Liver (tissue), 9 donors: ENCODE measurements around the gene COG4. TPM values are rescaled to one million over a fixed set of nuclear protein-coding genes. Genes with fewer than 3 reads are reported as not detected.

ENCODE experiments used
- DNase-seq: peaks from one replicate; pipeline ENCODE4 v3.0.0-alpha.2; 2017; ENCODE audit warnings: low spot score
- H3K27ac ChIP-seq, 2 donors: one replicate each; pipeline ENCODE4 v1.7.0; 2013; ENCODE audit warnings: inconsistent platforms in 2 of 2, low read length in 2 of 2, control low read depth in 1 of 2, low read depth in 1 of 2, mild to moderate bottlenecking in 1 of 2
- H3K27me3 ChIP-seq, 4 donors: one replicate each; pipeline versions ENCODE4 v1.6.1 to v1.7.0; 2013; ENCODE audit warnings: low read length in 3 of 4, inconsistent platforms in 1 of 4, mild to moderate bottlenecking in 1 of 4, moderate library complexity in 1 of 4; ENCODE audit not compliant: control insufficient read depth in 4 of 4, insufficient read depth in 4 of 4
- H3K36me3 ChIP-seq, 4 donors: one replicate each; pipeline versions ENCODE4 v1.6.1 to v1.7.0; 2013; ENCODE audit warnings: low read length in 3 of 4, mild to moderate bottlenecking in 3 of 4, low read depth in 1 of 4, moderate library complexity in 1 of 4; ENCODE audit not compliant: control insufficient read depth in 4 of 4, insufficient read depth in 3 of 4
- H3K4me1 ChIP-seq, 4 donors: one replicate each; pipeline versions ENCODE4 v1.6.1 to v1.7.0; 2013; ENCODE audit warnings: low read length in 3 of 4, mild to moderate bottlenecking in 3 of 4, moderate library complexity in 1 of 4; ENCODE audit not compliant: control insufficient read depth in 4 of 4, insufficient read depth in 4 of 4
- H3K4me3 ChIP-seq, 3 donors: one replicate each; pipeline versions ENCODE4 v1.6.1 to v1.7.0; 2013; ENCODE audit warnings: low read length in 3 of 3, control low read depth in 1 of 3, low read depth in 1 of 3, mild to moderate bottlenecking in 1 of 3
- H3K9ac ChIP-seq, 2 donors: one replicate each; pipeline ENCODE4 v1.7.0; 2013; ENCODE audit warnings: low read length in 2 of 2, mild to moderate bottlenecking in 2 of 2, moderate library complexity in 2 of 2, control low read depth in 1 of 2, low read depth in 1 of 2
- H3K9me3 ChIP-seq, 4 donors: one replicate each; pipeline versions ENCODE4 v1.6.1 to v1.7.0; 2013; ENCODE audit warnings: low read length in 3 of 4; ENCODE audit not compliant: control insufficient read depth in 4 of 4
- EGR1 ChIP-seq, 2 donors: IDR thresholded peaks; 2 replicates each; pipeline ENCODE4 v1.6.1; 2016 to 2018; ENCODE audit warnings: antibody characterized with exemption in 2 of 2, low read depth in 2 of 2
- FOXA1 ChIP-seq: IDR thresholded peaks from 2 replicates; pipeline ENCODE4 v1.6.1; 2016; ENCODE audit warnings: antibody characterized with exemption
- FOXA2 ChIP-seq: IDR thresholded peaks from 2 replicates; pipeline ENCODE4 v1.6.1; 2016; ENCODE audit warnings: antibody characterized with exemption
- GABPA ChIP-seq, 2 donors: IDR thresholded peaks in 1 of 2; conservative IDR thresholded peaks in 1 of 2; 2 replicates each; pipeline ENCODE4 v1.6.1; 2016; ENCODE audit warnings: antibody characterized with exemption in 2 of 2, mild to moderate bottlenecking in 1 of 2, moderate library complexity in 1 of 2
- HNF4A ChIP-seq, 2 donors: conservative IDR thresholded peaks; 2 replicates each; pipeline ENCODE4 v1.6.1; 2016; ENCODE audit warnings: antibody characterized with exemption in 2 of 2, mild to moderate bottlenecking in 2 of 2
- HNF4G ChIP-seq: IDR thresholded peaks from 2 replicates; pipeline ENCODE4 v1.6.1; 2016; ENCODE audit warnings: antibody characterized with exemption
- JUND ChIP-seq, 2 donors: IDR thresholded peaks; 2 replicates each; pipeline ENCODE4 v1.6.1; 2016; ENCODE audit warnings: antibody characterized with exemption in 2 of 2
- MAX ChIP-seq: IDR thresholded peaks from 2 replicates; pipeline ENCODE4 v1.6.1; 2016; ENCODE audit warnings: antibody characterized with exemption
- NR2F2 ChIP-seq: IDR thresholded peaks from 2 replicates; pipeline ENCODE4 v1.6.1; 2016; ENCODE audit warnings: antibody characterized with exemption
- RAD21 ChIP-seq, 2 donors: IDR thresholded peaks; 2 replicates each; pipeline ENCODE4 v1.6.1; 2016; ENCODE audit warnings: antibody characterized with exemption in 2 of 2, mild to moderate bottlenecking in 2 of 2
- REST ChIP-seq: IDR thresholded peaks from 2 replicates; pipeline ENCODE4 v1.6.1; 2016; ENCODE audit warnings: antibody characterized with exemption, mild to moderate bottlenecking
- RXRA ChIP-seq, 2 donors: IDR thresholded peaks; 2 replicates each; pipeline ENCODE4 v1.6.1; 2017 to 2018; ENCODE audit warnings: antibody characterized with exemption in 2 of 2, mild to moderate bottlenecking in 1 of 2
- SP1 ChIP-seq: IDR thresholded peaks from 2 replicates; pipeline ENCODE4 v1.6.1; 2018; ENCODE audit warnings: antibody characterized with exemption, mild to moderate bottlenecking
- TAF1 ChIP-seq: conservative IDR thresholded peaks from 2 replicates; pipeline ENCODE4 v1.6.1; 2016; ENCODE audit warnings: antibody characterized with exemption, mild to moderate bottlenecking
- YY1 ChIP-seq: IDR thresholded peaks from 2 replicates; pipeline ENCODE4 v1.6.1; 2016; ENCODE audit warnings: antibody characterized with exemption, mild to moderate bottlenecking
- WGBS: extraction: QIAGEN DNeasy Blood & Tissue Kit; methylation state at CpG from one replicate; pipeline ENCODE4 v1.1.7; 2013; 5-methylcytosine and 5-hydroxymethylcytosine counted together
- polyA plus RNA-seq, 2 donors: library from polyadenylated mRNA; stranded (reverse) in 1 of 2; unstranded in 1 of 2; fragments of 200-250 nt in 1 of 2; fragments of >200 nt in 1 of 2; fragmentation: Nextera tagmentation in 1 of 2; extraction: Ambion mirVana in 1 of 2; gene quantifications; one replicate each; pipeline versions ENCODE4 v1.2.1 to v1.2.3, GENCODE V29; 2013 to 2015
- total RNA-seq, 2 donors: library from RNA; depleted of rRNA; stranded (reverse); fragments of >200 nt; gene quantifications; one replicate each; pipeline ENCODE4 v1.2.3, GENCODE V29; 2014
- TF ChIP-seq, protein P1 (sequence below): IDR thresholded peaks from 2 replicates; pipeline ENCODE4 v1.6.1; 2016; ENCODE audit warnings: antibody characterized with exemption
- TF ChIP-seq, protein P2 (sequence below): fragments of 150-350 bp; IDR thresholded peaks from 2 replicates; pipeline ENCODE4 v1.5.1; 2017; ENCODE audit warnings: improper control_type of control experiment, low read depth, low read length; ENCODE audit not compliant: missing input control
- TF ChIP-seq, protein P3 (sequence below): IDR thresholded peaks from 2 replicates; pipeline ENCODE4 v1.6.1; 2016; ENCODE audit warnings: antibody characterized with exemption
- donor health status: healthy.
- donor health status: healthy.
- donor health status: healthy.
- donor health status: healthy.
- donor health status: healthy.

Gene COG4
- total RNA-seq, result 10 to 100 TPM; 27.7 to 59.5 TPM
- polyA plus RNA-seq, result 10 to 100 TPM; 15.3 to 26.7 TPM

DNA sequence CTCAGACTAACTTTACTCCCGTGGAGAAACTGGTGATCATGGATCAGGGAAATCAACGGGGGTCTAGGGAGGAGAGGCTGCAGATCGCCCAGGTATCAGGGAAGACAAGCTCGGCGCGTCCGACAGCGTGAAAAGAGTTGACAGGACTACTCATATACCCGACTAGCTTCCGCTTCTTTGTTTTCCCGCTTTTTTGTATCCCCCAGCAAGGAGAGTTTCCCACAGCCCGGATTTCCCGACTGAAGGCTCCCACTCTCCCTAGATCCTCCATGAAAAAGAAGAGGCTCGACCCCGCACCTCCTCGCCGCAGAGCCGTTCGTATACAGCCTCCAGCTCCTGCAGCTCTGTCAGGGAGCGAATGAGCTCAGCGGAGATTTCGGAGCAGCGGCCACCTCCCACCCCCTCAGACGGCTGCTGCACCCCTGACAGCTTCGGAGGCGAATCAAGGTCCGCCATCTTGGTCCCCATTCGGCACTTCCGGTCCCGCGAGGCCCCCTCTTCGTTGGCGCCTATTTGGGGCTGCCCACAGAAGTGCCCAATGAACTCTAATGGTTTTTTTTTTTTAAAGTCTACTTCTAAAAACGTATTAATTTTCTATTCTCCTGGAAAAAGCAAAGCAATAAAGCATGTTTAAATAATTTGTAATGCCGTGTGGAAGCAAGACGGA lies at the start of gene COG4:
COG4 (minus strand) TSS at position 479 of the 667 bp plus-strand sequence; CDS start at position 468, 11 bp downstream.
- Histone ChIP-seq H3K27ac (peak within 1 kb of the TSS; percentile 81 to 92), H3K4me1 (peaks cover 1 to 30% (median 20%) of the 10 kb centered on the region in 4 donors), H3K9ac (peak within 1 kb of the TSS; percentile 97 to 100), H3K36me3 (peaks cover 2 to 11% (median 10%) of the 10 kb centered on the region in 4 donors), H3K9me3 (no peaks in the 10 kb centered on the region), H3K4me3 (peak within 1 kb of the TSS; percentile 85 to 100 (median 100)), H3K27me3 (no peaks in the 10 kb centered on the region)
- peak; percentile 88 for DNase-seq
- TF ChIP-seq MAX (no peak), JUND (IDR thresholded peaks at IDR 0.05) (peak in 1 of 2 donors; percentile 16), FOXA1 (no peak), GABPA (IDR thresholded peaks at IDR 0.05 in 1 of 2, conservative IDR thresholded peaks at IDR 0.05 in 1 of 2) (peak; percentile 64 to 92), NR2F2 (peak; percentile 37), HNF4G (no peak), EGR1 (IDR thresholded peaks at IDR 0.05; ENCODE audit: low read depth in 2 of 2) (peak in 1 of 2 donors; percentile 33), REST (no peak), RXRA (IDR thresholded peaks at IDR 0.05) (peak in 1 of 2 donors; percentile 32), HNF4A (conservative IDR thresholded peaks at IDR 0.05) (no peak), RAD21 (IDR thresholded peaks at IDR 0.05) (peak in 1 of 2 donors; percentile 29), SP1 (peak; percentile 30), FOXA2 (no peak), YY1 (peak; percentile 99), TAF1 (no peak)
- TF ChIP-seq, protein P1, sequence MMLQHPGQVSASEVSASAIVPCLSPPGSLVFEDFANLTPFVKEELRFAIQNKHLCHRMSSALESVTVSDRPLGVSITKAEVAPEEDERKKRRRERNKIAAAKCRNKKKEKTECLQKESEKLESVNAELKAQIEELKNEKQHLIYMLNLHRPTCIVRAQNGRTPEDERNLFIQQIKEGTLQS, result peak; percentile 41
- TF ChIP-seq, protein P2, sequence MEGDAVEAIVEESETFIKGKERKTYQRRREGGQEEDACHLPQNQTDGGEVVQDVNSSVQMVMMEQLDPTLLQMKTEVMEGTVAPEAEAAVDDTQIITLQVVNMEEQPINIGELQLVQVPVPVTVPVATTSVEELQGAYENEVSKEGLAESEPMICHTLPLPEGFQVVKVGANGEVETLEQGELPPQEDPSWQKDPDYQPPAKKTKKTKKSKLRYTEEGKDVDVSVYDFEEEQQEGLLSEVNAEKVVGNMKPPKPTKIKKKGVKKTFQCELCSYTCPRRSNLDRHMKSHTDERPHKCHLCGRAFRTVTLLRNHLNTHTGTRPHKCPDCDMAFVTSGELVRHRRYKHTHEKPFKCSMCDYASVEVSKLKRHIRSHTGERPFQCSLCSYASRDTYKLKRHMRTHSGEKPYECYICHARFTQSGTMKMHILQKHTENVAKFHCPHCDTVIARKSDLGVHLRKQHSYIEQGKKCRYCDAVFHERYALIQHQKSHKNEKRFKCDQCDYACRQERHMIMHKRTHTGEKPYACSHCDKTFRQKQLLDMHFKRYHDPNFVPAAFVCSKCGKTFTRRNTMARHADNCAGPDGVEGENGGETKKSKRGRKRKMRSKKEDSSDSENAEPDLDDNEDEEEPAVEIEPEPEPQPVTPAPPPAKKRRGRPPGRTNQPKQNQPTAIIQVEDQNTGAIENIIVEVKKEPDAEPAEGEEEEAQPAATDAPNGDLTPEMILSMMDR, result no peak
- TF ChIP-seq, protein P3, sequence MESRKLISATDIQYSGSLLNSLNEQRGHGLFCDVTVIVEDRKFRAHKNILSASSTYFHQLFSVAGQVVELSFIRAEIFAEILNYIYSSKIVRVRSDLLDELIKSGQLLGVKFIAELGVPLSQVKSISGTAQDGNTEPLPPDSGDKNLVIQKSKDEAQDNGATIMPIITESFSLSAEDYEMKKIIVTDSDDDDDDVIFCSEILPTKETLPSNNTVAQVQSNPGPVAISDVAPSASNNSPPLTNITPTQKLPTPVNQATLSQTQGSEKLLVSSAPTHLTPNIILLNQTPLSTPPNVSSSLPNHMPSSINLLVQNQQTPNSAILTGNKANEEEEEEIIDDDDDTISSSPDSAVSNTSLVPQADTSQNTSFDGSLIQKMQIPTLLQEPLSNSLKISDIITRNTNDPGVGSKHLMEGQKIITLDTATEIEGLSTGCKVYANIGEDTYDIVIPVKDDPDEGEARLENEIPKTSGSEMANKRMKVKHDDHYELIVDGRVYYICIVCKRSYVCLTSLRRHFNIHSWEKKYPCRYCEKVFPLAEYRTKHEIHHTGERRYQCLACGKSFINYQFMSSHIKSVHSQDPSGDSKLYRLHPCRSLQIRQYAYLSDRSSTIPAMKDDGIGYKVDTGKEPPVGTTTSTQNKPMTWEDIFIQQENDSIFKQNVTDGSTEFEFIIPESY, result peak; percentile 61
- WGBS, result under 1% methylated on average over 36 of the region's 36 CpGs
